Gastroesophageal sphincter (tissue), 3 donors: Measurements from ENCODE around the gene SMARCC2.
A peak's percentile ranks its signal among the peaks of the same experiment; 100 is the strongest.

ENCODE experiments used
- EP300 ChIP-seq: sonication (generic); formaldehyde crosslinking; IDR thresholded peaks from one replicate; pipeline ENCODE4 v1.6.1; 2017; ENCODE audit warnings: antibody characterized with exemption, mild to moderate bottlenecking
- POLR2AphosphoS5 ChIP-seq: sonication (generic); formaldehyde crosslinking; IDR thresholded peaks from one replicate; pipeline ENCODE4 v1.6.1; 2017; ENCODE audit warnings: antibody characterized with exemption
- TF ChIP-seq, protein P1 (sequence below), 4 experiments: fragments of 200-600 bp in 2 of 4; fragments of 450-650 bp in 2 of 4; sonication (generic) in 1 of 4; IDR thresholded peaks; one replicate each; pipeline ENCODE4 v1.5.1; 2017 to 2019; ENCODE audit warnings: antibody characterized with exemption in 4 of 4, mild to moderate bottlenecking in 2 of 4, moderate library complexity in 2 of 4

DNA sequence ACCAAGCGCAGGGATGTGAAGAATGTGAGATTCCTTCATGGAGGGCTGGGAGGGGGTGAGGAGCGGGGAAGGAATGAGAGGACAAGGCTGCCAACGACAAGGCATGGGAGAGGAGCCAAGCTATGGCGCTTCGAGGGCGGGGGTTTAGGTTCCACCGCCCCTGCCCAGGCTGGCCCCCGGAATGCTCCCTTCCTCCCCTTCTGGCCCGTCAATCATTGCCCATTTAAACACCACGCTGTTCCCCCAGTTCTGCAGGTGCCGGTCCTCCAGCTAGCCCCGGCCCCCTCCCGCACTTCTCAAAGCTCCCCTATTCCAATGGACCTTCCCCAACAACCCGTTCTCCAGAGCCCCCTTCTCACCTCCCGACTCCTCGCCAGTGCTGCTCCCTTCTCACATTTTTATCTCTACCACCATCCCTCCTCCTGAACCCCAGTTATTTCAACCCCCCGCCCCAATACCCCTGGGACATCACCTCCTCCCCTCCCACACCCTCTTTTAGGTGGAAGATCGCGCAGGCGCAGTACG lies 32.0 kb upstream of the SMARCC2 start:
- TF ChIP-seq EP300 (no peak), POLR2AphosphoS5 (peak; percentile 65)
- TF ChIP-seq, protein P1, sequence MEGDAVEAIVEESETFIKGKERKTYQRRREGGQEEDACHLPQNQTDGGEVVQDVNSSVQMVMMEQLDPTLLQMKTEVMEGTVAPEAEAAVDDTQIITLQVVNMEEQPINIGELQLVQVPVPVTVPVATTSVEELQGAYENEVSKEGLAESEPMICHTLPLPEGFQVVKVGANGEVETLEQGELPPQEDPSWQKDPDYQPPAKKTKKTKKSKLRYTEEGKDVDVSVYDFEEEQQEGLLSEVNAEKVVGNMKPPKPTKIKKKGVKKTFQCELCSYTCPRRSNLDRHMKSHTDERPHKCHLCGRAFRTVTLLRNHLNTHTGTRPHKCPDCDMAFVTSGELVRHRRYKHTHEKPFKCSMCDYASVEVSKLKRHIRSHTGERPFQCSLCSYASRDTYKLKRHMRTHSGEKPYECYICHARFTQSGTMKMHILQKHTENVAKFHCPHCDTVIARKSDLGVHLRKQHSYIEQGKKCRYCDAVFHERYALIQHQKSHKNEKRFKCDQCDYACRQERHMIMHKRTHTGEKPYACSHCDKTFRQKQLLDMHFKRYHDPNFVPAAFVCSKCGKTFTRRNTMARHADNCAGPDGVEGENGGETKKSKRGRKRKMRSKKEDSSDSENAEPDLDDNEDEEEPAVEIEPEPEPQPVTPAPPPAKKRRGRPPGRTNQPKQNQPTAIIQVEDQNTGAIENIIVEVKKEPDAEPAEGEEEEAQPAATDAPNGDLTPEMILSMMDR (IDR thresholded peaks at IDR 0.05), result no peak
